NCI-H2227 treated with DMSO at 0.1 percent for 48 hours (cell line): ENCODE data around the gene MOCOS.

Experiments used
- DNase-seq: peaks from one replicate; lab custom pipeline; 2025; lab: John Stamatoyannopoulos, UW

Gene MOCOS

DNA sequence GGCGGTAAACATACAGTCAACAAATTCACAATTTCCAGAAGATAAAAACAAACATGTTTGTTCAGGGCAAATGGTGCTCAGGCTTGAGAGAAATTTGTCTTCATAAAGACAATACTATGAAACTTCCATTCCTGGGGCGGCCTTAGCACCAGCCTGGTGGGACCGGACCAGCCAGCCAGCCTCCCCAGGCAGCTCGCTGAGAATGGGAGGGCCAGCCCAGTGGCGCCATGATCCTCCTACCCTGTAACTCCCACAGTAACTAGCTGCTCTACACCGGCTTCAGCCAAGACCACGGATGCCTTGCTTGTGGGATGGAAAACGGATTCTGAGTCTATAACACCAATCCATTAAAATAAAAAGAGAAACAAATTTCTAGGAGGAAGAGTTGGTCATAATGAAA lies 86.0 kb downstream of the MOCOS start:
- DNase-seq, result no peak

GRCh38 chr18:36274083-36274715 lies 86.9 kb downstream of the MOCOS start:
- DNase-seq, result no peak

DNA sequence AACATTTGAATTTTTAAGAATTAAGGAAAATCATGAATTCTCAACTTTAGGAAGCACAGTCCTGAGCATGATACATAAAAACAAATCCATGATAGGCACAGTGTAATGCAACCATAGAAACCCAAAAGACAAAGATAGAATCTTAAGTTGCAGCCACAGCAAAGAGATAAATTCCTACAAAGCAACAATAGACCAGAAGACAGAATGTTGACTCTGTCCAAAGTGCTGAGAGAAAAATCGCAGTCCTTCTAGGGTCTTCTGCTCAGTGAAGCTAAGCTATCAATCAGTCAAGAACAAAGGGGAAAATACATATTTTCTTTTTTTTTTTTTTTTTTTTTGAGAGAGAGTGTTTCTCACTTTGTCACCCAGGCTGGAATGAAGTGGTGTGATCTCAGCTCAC lies 88.3 kb downstream of the MOCOS start:
- no peak for DNase-seq

DNA sequence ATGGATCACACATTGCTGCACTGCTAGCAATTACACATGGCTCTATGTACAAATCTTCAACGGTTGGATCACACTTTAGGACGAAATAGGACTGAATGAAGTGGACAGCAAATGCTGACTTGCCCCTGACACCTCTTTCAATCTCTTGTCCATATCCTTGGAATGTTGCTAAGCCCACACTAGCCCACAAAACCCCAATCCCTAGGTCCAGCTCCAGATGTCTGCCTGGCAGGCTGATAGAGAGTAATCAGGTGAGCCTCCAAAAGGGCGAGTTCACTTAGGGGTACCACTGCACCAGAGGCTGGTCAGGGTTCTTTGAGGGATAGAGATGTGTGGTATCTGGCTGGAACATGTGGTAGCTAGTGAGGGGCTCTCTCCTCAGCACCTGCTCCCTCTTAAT lies 91.7 kb downstream of the MOCOS start:
- no peak for DNase-seq

- DNase-seq, result no peak
Observed at GRCh38 chr18:36281936-36282335, 94.6 kb downstream of the MOCOS start.

GRCh38 chr18:36283448-36283847 lies 96.2 kb downstream of the MOCOS start:
- no peak for DNase-seq

DNA sequence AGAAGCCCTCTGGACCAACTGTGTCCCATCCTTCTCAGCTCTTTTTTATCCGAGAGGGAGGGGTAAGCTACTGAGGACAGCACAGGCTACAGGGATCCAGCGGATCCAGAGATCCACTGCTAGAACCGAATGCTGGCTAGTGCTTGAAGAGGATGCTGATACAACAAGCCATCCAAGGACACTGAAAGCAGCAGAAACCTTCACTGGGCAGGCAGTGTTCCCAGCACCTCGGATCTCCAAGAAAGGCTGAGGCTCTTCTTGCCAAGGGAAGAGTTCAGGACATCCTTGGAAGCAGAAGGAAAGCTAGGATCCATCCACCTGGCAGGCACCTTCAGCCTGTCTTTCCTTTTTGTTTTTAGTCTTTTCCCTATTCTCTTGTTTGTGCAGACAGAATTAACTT lies 97.0 kb downstream of the MOCOS start:
- no peak for DNase-seq

DNA sequence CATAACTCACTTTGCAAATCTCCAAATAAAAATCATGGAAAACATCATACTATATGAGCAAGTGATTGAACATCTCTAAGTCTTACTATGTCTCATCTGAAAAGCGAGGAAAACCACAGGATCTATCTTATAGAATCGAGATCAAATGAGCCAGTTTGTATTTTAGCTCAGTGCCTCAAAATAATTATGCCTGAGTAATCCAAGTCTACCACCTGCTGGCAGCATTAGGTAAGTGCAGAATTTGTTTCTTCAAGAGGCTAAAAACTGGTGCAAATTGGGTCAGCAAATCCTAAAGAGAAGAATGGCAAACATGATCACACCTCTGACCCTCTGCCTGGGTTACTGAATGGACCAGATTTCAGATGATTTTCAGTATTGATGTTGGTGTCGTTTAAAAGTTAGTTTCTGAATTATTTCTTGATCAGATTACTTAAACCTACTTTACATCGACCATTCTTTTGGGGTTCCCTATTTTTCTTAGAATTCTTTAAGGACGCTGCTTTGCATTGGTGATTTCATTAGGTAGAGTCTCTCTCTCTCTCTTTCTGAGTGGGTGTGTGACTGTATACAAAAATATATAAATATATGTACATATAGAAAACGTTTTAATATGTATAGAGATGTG lies 97.5 kb downstream of the MOCOS start:
- DNase-seq, result peak; percentile 81

DNA sequence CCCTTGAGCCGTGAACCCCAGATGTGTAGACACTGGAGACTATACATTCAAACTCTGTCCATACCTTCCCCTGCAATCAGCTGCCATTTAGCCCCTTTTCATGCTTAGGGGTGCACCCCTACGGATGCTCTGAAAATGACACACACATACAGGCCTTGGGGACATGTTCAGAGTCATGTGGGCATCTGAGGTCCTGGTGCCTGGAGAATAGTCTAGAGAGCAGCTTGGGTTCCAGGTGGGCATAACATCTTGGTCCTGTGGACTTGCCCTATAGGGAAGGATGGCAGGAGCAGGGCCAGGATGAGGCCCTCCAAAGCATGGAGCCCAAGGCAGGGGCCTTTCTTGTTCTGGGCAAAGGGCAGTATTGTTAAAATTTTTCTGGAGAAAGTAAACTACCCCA lies 100.4 kb downstream of the MOCOS start:
- DNase-seq, result no peak

GRCh38 chr18:36288689-36289088 lies 101.4 kb downstream of the MOCOS start:
- no peak for DNase-seq

DNA sequence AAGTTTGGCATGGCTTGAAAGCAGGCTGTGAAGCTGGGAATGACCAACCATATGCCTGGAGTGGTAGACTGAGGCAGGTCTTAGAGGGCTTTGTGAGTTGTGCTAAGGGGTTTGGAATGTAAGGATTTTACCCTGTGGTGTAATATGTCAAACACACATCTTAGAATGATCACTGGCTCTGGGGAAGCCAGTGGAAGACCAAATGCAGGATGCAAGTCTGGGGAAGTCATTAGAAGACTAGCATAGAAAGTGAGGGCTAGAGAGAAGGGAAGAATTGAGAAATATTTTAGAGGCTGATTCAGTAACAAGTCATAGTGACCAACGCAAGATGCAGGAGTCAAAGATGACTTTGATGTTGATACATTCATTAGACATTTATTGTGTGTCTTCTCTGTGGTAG lies 106.7 kb downstream of the MOCOS start:
- no peak for DNase-seq

DNA sequence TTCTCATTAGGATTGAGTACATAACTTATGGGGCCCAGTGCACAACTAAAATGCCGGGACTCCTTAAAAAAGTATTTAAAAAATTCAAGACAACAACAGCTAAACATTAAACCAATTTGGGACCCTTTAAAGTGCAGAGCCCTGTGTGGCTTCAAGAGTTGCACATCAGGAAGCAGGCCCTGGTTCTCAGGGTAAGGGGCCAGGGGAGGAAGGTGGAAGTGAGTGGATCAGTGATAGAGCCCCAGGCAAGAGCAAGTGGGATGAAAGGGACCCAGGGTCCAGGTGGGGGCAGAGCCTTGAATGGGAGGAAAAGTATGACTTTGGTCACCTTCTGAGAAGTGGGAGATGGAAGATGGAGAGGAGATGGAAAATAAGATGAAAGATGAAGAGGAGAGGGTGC lies 107.9 kb downstream of the MOCOS start:
- DNase-seq, result no peak

DNA sequence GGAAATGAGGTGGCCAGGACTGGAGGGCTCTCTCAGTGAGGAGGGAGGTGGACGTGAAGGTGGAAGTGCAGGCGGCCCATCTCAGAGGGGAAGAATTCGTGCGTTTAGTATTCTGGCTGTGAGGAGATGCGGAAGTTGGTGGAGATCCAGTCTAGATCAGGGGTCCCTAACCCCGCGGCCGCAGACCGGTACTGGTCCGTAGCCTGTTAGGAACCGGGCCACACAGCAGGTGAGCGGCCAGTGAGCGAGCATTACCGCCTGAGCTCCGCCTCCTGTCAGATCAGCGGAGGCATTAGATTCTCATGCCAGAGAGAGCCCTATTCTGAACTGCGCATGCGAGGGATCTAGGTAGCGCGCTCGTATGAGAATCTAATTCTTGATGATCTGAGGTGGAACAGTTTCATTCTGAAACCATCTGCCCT lies 108.6 kb downstream of the MOCOS start:
- DNase-seq, result no peak

DNA sequence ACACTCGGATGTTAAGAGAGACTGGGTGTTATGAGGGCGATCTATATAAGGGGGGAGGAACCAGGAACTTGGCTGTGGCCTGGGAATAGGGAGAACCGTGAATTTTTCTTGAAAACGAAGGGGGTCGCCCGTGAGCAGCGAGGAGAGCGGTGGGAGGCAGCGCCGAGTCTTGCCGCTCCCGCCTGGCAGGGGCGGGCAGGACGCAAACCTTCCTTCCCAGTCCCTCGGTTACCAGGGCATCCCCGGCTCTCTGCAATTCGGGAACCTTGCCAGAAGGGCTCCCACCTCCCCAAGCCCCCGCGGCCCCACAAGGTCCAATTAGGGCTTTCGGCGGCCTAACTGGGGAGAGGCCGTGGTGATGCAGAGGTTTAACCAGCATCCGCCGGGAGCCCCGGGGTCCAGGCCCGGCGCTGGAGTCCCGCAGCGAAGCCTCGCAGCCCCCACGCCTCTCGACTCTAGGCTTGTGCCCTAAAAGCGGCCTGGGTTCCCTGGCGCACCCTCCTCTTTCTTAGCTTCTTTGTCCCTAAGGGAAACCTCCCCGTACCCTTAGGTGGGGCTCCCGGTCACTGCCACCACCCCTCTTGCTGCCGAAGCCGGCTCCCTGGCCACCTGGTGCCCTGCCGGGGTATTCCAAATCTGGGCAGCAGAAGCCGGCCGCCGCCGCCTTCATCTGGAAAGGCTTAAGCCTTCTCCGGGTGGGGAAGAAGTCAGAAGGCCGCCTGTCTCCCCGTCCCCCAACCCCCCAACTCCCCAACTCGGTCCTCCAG lies 109.5 kb downstream of the MOCOS start:
- DNase-seq, result peak; percentile 89

DNA sequence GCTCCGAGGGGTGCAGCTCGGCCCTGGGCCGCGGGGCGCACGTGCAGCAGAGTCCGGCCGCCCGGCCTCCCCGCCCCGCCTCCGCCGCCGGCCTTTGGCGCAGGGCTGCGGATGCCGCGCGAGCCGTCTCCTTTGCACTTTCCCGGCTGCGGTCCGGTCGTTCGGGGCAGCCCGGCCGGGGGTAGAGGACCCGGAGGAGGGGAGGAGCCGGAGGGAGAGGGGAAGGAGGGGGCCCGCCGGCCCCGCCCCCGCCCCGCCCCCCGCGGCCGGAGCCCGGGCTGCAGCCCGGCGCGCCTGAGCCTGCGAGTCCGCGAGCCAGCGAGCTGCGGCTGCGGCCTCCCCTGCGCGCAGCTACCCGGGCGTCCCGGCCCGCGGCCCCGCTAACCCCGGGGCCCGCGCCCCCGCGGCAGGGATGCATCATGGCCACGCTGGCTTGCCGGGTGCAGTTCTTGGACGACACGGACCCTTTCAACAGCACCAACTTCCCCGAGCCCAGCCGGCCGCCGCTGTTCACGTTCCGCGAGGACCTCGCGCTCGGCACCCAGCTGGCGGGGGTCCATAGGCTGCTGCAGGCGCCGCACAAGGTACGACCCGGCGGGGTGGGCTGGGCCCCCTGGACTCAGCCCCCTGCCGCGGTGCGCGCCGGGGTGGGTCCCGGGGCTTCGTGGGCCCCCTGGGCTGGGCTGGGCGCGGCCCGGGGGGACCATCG lies 110.3 kb downstream of the MOCOS start, which contains the start of gene FHOD3:
Gene FHOD3, plus strand, starts transcription at position 297 of the 709 bp plus-strand sequence. Its CDS starts 123 bp downstream, at position 420.
- DNase-seq, result peak; percentile 55

- DNase-seq, result peak; percentile 49
Observed at GRCh38 chr18:36298126-36298741, 110.9 kb downstream of the MOCOS start.

DNA sequence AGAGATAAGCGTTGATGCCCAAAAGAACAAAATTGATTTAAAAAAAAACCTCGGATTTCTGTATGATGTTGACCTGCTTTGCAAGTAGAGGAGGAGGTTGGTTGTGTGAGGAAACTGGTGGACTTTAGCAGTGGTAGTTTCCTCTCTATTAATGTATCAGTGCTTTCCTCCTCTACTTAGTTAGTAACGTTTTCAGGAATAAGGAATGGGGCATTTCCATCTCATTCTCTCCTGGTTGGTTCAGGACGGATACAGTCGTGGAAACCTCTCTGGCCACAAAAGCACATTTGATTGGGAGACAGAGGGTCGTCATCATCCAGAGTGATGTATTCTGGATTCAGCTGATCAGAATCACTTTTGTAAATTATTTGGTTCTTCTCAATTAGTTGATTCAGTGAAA lies 111.7 kb downstream of the MOCOS start:
- peak; percentile 6 for DNase-seq

GRCh38 chr18:36300211-36300610 lies 112.9 kb downstream of the MOCOS start:
- no peak for DNase-seq

DNA sequence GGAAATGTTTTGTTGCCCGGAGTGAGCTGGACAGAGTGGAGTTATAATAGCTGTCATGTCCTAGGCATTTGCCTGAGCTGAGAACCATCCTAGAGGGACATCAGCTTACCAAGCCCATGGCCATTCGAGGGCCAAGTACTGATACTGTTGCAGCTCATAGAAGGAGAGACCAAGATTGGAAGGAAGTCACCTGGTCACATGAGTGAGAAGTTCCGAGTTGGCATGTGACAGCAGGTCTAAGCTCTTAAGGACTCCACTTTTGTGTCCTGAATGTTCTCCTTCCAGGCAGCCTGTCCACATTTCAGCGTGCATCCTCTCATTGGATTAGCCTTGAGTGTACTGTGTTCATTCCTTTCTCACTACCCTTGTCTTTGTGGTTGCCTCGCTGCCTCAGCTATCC lies 114.6 kb downstream of the MOCOS start:
- no peak for DNase-seq

GRCh38 chr18:36302676-36303075 lies 115.4 kb downstream of the MOCOS start:
- DNase-seq, result no peak

DNA sequence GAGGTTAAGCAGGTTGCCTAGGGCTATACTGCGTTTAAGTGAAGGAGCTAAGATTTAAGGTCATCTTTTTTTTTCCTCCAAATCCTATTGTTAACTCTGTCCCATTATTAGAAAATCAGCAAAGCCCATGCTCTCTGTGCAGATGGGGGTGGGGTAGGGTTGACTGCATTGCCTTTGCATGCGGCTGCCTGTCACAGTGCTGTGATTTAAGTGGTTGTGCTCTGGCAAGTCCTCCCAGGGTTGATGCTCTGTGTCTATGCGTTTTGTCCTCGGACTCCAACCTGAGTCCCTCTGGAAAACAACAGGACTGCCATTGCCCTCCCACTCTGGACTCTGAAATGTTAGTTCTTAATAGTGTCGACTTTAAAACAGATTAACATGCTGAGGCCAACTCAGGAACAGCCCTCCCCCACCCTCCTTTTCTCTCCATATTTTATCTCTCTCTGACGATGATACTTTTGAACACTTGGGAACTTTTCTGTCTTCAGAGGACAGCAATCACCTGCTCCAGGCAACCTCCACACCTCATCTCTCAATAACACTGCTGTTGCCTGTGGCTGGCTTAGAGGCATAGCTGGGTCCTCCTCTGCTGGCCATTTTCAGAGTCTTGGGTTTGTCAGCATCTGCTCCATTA lies 116.0 kb downstream of the MOCOS start:
- DNase-seq, result no peak

DNA sequence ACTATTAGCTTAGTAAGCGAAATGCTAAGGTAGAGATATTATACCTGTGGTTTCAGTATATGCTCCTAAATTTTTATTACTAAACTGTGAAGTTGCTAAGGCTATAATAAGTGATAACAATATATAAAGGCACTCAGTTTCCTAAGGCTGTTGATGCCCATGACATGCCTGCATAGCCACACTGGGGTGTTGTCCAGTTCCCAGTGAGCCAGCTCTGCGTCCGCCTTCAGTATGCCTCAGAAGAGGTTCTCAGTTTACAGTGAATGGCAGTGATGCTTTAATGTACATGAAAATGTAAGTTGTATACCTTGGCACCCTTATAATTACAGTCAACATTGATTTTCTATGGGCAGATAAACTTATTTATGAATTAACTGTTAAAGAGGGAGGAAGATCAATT lies 117.4 kb downstream of the MOCOS start:
- no peak for DNase-seq
